Neural cell (in vitro differentiated cells): ENCODE measurements around the gene HSFX4. TPM values are rescaled to one million over a fixed set of nuclear protein-coding genes. Genes with fewer than 3 reads are reported as not detected.

Experiments
- H2AFZ ChIP-seq: fragments of 200-600, 300-800 bp; sonication (generic), shearing (Covaris generic); 2 replicates; pipeline ENCODE4 v1.6.0; 2014; ENCODE audit warnings: low read depth, mild to moderate bottlenecking, antibody characterized with exemption, low read length, moderate library complexity
- H3F3A ChIP-seq: fragments of 200-600 bp; shearing (Covaris generic); 2 replicates; pipeline ENCODE4 v1.6.1; 2016; ENCODE audit warnings: mild to moderate bottlenecking, moderate library complexity, mixed read lengths, antibody characterized with exemption, low read length; ENCODE audit not compliant: insufficient read depth, poor library complexity, severe bottlenecking
- H3K27ac ChIP-seq: fragments of 200-600, 300-800 bp; sonication (generic), shearing (Covaris generic); 2 replicates; pipeline ENCODE4 v1.5.1; 2014; ENCODE audit warnings: mild to moderate bottlenecking, low read length, moderate library complexity
- H3K27me3 ChIP-seq: fragments of 300-800, 200-600 bp; sonication (generic), shearing (Covaris generic); 2 replicates; pipeline ENCODE4 v1.6.0; 2014; ENCODE audit warnings: mild to moderate bottlenecking, low read depth, low read length, moderate library complexity; ENCODE audit not compliant: insufficient read depth
- H3K36me3 ChIP-seq: fragments of 300-800, 200-600 bp; sonication (generic), shearing (Covaris generic); 2 replicates; pipeline ENCODE4 v1.5.1; 2014; ENCODE audit warnings: mild to moderate bottlenecking, antibody characterized with exemption, low read length, moderate library complexity; ENCODE audit not compliant: insufficient read depth
- H3K4me2 ChIP-seq: fragments of 300-800, 200-600 bp; sonication (generic), shearing (Covaris generic); 2 replicates; pipeline ENCODE4 v1.6.0; 2014; ENCODE audit warnings: mild to moderate bottlenecking, low read length
- H3K4me3 ChIP-seq: fragments of 300-800, 200-600 bp; sonication (generic), shearing (Covaris generic); 2 replicates; pipeline ENCODE4 v1.5.1; 2014; ENCODE audit warnings: mild to moderate bottlenecking, low read length, moderate library complexity
- H3K79me2 ChIP-seq: fragments of 200-600 bp; shearing (Covaris generic); replicated peaks from 2 replicates; pipeline ENCODE4 v1.6.0; 2014; ENCODE audit warnings: mild to moderate bottlenecking, low read length, moderate library complexity; ENCODE audit not compliant: insufficient read depth
- H3K9ac ChIP-seq: fragments of 300-800, 200-600 bp; sonication (generic), shearing (Covaris generic); 2 replicates; pipeline ENCODE4 v1.6.1; 2016; ENCODE audit warnings: mild to moderate bottlenecking, low read length, mixed read lengths
- H3K9me2 ChIP-seq: fragments of 200-600 bp; shearing (Covaris generic); 2 replicates; pipeline ENCODE4 v1.6.1; 2016; ENCODE audit warnings: mild to moderate bottlenecking, low read length, mixed read lengths; ENCODE audit not compliant: insufficient read depth
- H3K9me3 ChIP-seq: fragments of 200-600, 300-800 bp; sonication (generic), shearing (Covaris generic); 2 replicates; pipeline ENCODE4 v1.6.1; 2016; ENCODE audit warnings: mild to moderate bottlenecking, mixed run types, low read length, moderate library complexity, mixed read lengths
- H4K20me1 ChIP-seq: fragments of 200-600 bp; shearing (Covaris generic); 2 replicates; pipeline ENCODE4 v1.6.1; 2016; ENCODE audit warnings: mild to moderate bottlenecking, mixed run types; ENCODE audit not compliant: insufficient read depth
- EP300 ChIP-seq: fragments of 450-650 bp; conservative IDR thresholded peaks from 2 replicates; pipeline ENCODE4 v1.6.1; 2014; ENCODE audit warnings: antibody characterized with exemption, mild to moderate bottlenecking, moderate library complexity; ENCODE audit not compliant: poor library complexity, severe bottlenecking
- EZH2 ChIP-seq: fragments of 200-600, 300-800 bp; shearing (Covaris generic), sonication (generic); IDR thresholded peaks from 2 replicates; pipeline ENCODE4 v1.6.1; 2014; ENCODE audit warnings: antibody characterized with exemption, low read length, borderline replicate concordance, mild to moderate bottlenecking; ENCODE audit not compliant: insufficient read depth, poor library complexity, severe bottlenecking
- MXI1 ChIP-seq: fragments of 450-650 bp; conservative IDR thresholded peaks from 2 replicates; pipeline ENCODE4 v1.6.1; 2014; ENCODE audit warnings: antibody characterized with exemption, mild to moderate bottlenecking; ENCODE audit not compliant: poor library complexity, severe bottlenecking
- POLR2AphosphoS5 ChIP-seq: IDR thresholded peaks from 2 replicates; pipeline ENCODE4 v1.6.1; 2012
- RAD21 ChIP-seq: fragments of 450-650 bp; conservative IDR thresholded peaks from 2 replicates; pipeline ENCODE4 v1.6.1; 2014; ENCODE audit warnings: antibody characterized with exemption, mild to moderate bottlenecking, moderate library complexity
- REST ChIP-seq: IDR thresholded peaks from 2 replicates; pipeline ENCODE4 v1.6.1; 2012; ENCODE audit warnings: borderline replicate concordance
- SMC3 ChIP-seq: fragments of 450-650 bp; conservative IDR thresholded peaks from 2 replicates; pipeline ENCODE4 v1.6.1; 2014; ENCODE audit warnings: antibody characterized with exemption, mild to moderate bottlenecking, moderate library complexity; ENCODE audit not compliant: poor library complexity
- TAF1 ChIP-seq: IDR thresholded peaks from 2 replicates; pipeline ENCODE4 v1.6.1; 2012; ENCODE audit warnings: low read depth
- polyA plus RNA-seq: library from polyadenylated mRNA; depleted of rRNA; stranded (reverse); fragments of >200 nt; gene quantifications from 2 replicates; pipeline ENCODE4 v1.2.3, GENCODE V29; 2014
- TF ChIP-seq, protein P1 (sequence below): fragments of 450-650 bp; IDR thresholded peaks from 2 replicates; pipeline ENCODE4 v1.5.1; 2014; ENCODE audit warnings: antibody characterized with exemption, mild to moderate bottlenecking, moderate library complexity; ENCODE audit not compliant: poor library complexity, severe bottlenecking

The HSFX4 gene
- polyA plus RNA-seq, 1 donor from 2014 or later = not detected

GRCh38 chrX:149908308-149908707 lies 21.1 kb upstream of the HSFX4 start:
- H3K9me2 ChIP-seq = no peaks in the 10 kb centered on the region

GRCh38 chrX:149908727-149909126 lies 20.6 kb upstream of the HSFX4 start:
- no peaks in the 10 kb centered on the region for H3K9me3 ChIP-seq
- no peaks in the 10 kb centered on the region for H3K79me2 ChIP-seq
- no peaks in the 10 kb centered on the region for H3K36me3 ChIP-seq
- H3K27ac ChIP-seq = no peak overlapping the region
- H4K20me1 ChIP-seq = no peaks in the 10 kb centered on the region
- H3K4me3 ChIP-seq = no peak overlapping the region
- TF ChIP-seq SMC3 = no peak
- H2AFZ ChIP-seq = no peak overlapping the region
- no peaks in the 10 kb centered on the region for H3F3A ChIP-seq
- no peaks in the 10 kb centered on the region for H3K9me2 ChIP-seq
- no peak overlapping the region for H3K9ac ChIP-seq
- no peak overlapping the region for H3K4me2 ChIP-seq
- H3K27me3 ChIP-seq = no peaks in the 10 kb centered on the region

More at GRCh38 chrX:149908308-149908707, 21.1 kb upstream of the HSFX4 start:
- no peaks in the 10 kb centered on the region for H3K27me3 ChIP-seq
- H3K4me3 ChIP-seq = no peak overlapping the region
- no peaks in the 10 kb centered on the region for H3F3A ChIP-seq
- no peaks in the 10 kb centered on the region for H4K20me1 ChIP-seq
- no peak overlapping the region for H3K27ac ChIP-seq
- H3K4me2 ChIP-seq = no peak overlapping the region
- TF ChIP-seq EP300 (no peak), RAD21 (no peak)
- H3K36me3 ChIP-seq = no peaks in the 10 kb centered on the region
- no peaks in the 10 kb centered on the region for H3K9me3 ChIP-seq
- H2AFZ ChIP-seq = no peak overlapping the region
- no peaks in the 10 kb centered on the region for H3K79me2 ChIP-seq
- no peak overlapping the region for H3K9ac ChIP-seq

- H3K4me2 ChIP-seq = no peak overlapping the region
- H3K9me3 ChIP-seq = no peaks in the 10 kb centered on the region
- no peaks in the 10 kb centered on the region for H3K9me2 ChIP-seq
- TF ChIP-seq EP300 (no peak), SMC3 (no peak), POLR2AphosphoS5 (no peak), MXI1 (no peak)
- no peaks in the 10 kb centered on the region for H3K36me3 ChIP-seq
- H4K20me1 ChIP-seq = no peaks in the 10 kb centered on the region
- H3K27me3 ChIP-seq = no peaks in the 10 kb centered on the region
- no peak overlapping the region for H2AFZ ChIP-seq
- H3K4me3 ChIP-seq = no peak overlapping the region
- H3K9ac ChIP-seq = no peak overlapping the region
- H3K27ac ChIP-seq = no peak overlapping the region
- no peaks in the 10 kb centered on the region for H3F3A ChIP-seq
- no peaks in the 10 kb centered on the region for H3K79me2 ChIP-seq
Observed at GRCh38 chrX:149909324-149910177, 19.8 kb upstream of the HSFX4 start.

GRCh38 chrX:149910178-149910695 lies 19.1 kb upstream of the HSFX4 start:
- H3K79me2 ChIP-seq = no peaks in the 10 kb centered on the region
- no peaks in the 10 kb centered on the region for H3K27me3 ChIP-seq
- H3K9me3 ChIP-seq = no peaks in the 10 kb centered on the region
- H3K27ac ChIP-seq = no peak overlapping the region
- no peak overlapping the region for H3K9ac ChIP-seq
- H3F3A ChIP-seq = no peaks in the 10 kb centered on the region
- no peak overlapping the region for H3K4me2 ChIP-seq
- H3K9me2 ChIP-seq = no peaks in the 10 kb centered on the region
- no peak overlapping the region for H3K4me3 ChIP-seq
- H4K20me1 ChIP-seq = no peaks in the 10 kb centered on the region
- H2AFZ ChIP-seq = no peak overlapping the region
- no peak for TF ChIP-seq SMC3
- no peak for TF ChIP-seq MXI1
- no peak for TF ChIP-seq EP300
- no peak for TF ChIP-seq TAF1
- no peak for TF ChIP-seq POLR2AphosphoS5
- TF ChIP-seq REST = no peak
- TF ChIP-seq RAD21 = no peak
- TF ChIP-seq, protein P1, sequence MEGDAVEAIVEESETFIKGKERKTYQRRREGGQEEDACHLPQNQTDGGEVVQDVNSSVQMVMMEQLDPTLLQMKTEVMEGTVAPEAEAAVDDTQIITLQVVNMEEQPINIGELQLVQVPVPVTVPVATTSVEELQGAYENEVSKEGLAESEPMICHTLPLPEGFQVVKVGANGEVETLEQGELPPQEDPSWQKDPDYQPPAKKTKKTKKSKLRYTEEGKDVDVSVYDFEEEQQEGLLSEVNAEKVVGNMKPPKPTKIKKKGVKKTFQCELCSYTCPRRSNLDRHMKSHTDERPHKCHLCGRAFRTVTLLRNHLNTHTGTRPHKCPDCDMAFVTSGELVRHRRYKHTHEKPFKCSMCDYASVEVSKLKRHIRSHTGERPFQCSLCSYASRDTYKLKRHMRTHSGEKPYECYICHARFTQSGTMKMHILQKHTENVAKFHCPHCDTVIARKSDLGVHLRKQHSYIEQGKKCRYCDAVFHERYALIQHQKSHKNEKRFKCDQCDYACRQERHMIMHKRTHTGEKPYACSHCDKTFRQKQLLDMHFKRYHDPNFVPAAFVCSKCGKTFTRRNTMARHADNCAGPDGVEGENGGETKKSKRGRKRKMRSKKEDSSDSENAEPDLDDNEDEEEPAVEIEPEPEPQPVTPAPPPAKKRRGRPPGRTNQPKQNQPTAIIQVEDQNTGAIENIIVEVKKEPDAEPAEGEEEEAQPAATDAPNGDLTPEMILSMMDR = no peak
- TF ChIP-seq EZH2 = no peak
- H3K36me3 ChIP-seq = no peaks in the 10 kb centered on the region
